ENCODE data around the gene PDE11A.
A peak's percentile ranks its signal among the peaks of the same experiment; 100 is the strongest.

The PDE11A gene

GRCh38 chr2:177617849-177618248 lies 454.7 kb downstream of the PDE11A start:
- DNase-seq = no peak

GRCh38 chr2:177616731-177617130 lies 455.8 kb downstream of the PDE11A start:
- DNase-seq = no peak

GRCh38 chr2:177616066-177616465 lies 456.5 kb downstream of the PDE11A start:
- DNase-seq = no peak

DNA sequence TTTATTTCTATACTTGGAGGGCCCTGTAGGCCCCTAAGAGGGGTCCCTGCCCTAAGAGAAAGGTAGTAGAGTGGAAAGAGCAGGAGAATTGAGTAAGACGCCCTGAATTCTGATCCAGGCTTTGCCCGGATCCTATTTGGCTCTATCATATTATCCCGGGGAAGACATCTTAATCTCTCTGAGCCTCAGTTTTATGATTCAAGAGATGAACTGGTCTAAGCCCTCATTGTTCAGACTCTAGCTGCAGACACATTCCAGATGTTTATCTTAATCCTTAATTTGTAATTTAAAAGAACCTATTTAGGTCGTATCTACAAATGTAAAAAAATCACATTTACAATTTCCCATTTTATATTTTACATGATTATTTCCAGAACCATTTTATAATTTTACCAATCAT lies 459.9 kb downstream of the PDE11A start:
- no peak for DNase-seq

- no peak for DNase-seq
Observed at GRCh38 chr2:177611310-177611886, 461.2 kb downstream of the PDE11A start.

- DNase-seq = no peak
Observed at GRCh38 chr2:177610813-177611212, 461.8 kb downstream of the PDE11A start.

GRCh38 chr2:177606636-177607035 lies 465.9 kb downstream of the PDE11A start:
- no peak for DNase-seq

DNA sequence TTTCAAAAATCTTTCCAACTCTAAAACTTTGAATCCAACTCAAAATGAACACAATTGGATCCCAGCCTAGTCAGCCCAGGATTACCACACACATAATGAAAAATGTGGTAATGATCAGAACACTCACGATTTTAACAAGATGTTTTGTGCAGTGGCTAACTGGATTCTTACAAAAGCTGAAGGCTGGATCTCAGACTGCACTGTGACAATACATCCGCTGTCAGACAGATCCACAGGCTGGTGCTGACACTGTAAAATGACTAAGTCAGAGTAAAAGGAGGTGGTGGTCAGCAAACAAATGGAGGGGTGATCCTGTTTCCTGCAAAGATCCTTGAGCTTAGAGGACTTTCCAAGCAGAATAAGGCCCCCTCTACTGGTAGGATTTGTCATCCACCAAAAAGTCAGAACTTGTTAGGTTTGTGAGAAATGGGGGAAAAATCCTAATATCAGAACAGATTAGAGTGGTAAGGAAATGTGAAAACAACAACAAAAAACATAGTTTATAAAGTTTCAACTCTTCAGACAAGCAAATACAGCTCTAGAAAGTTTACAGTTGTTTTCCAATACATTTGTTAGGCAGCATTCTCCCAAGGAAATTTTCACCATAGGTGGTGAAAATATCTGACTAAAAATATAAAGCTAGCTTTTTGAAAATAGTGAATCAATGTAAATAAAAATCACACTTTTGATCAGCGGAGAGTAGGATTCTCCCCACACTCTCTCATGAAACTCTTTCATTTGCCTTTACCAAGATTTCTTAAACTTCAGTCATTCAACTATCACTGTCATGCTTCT lies 468.1 kb downstream of the PDE11A start:
- DNase-seq = peak; percentile 28

DNA sequence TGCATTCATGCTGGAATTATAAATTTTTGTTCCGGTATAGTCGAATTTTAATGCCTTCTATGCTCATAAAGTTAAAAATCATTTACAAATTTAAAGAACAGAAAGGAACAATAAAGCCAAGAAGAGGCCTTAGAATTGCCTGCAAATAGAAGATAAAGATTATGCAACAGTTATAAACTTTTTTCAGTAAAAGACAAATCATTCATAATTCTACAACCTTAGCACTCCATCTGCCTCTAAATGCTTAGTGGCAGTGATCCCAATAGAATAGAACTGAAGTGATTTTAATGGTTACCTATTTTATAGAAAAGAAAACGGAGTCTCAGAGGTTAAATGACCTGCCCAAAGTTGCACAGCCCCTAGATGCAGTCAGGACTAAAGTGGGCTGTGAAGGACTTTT lies 468.8 kb downstream of the PDE11A start:
- no peak for DNase-seq

DNA sequence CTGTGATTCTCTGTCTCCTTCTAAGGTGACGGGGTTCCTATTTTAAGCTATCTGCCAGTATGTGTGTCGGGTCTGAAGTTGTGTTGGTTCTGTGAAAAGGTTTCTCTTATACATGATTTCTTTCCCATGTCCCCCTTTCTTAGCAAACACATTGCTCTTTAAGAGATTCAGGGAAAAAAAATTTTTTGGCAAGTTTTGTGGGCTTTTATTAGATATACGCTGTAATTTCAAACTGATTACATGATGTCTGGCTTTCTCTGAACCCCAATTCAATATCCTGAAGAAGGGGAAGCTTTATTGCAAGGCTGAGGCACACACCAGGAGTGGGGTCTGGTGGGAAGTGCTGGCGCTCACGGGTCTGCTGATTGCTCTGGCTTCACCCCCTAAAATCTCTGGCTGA lies 469.4 kb downstream of the PDE11A start:
- DNase-seq = no peak

DNA sequence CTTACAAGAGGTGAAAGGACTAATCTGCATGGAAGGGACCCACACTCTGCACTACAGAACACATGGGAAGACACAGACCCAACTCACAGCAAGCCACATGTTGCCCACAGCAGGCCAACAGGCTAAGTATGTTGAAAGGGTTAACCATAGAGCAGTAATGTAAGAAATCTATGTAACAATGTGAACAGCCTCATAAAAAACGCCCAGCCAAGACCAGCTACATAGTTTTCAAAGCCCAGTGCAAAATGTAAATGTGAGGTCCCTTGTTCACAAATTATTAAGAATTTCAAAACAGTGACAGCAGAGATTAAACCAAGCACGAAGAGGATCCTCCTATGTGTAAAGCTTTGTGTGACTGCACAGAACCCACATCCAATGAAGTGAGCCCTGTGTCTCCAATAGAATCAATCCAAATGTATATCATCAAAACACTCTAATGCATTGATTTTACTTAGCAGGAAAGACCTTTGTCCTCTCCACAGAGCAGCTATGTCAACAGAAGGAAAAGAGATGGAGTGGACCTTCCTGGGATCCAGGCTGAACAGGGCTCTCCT lies 469.9 kb downstream of the PDE11A start:
- DNase-seq = no peak

- no peak for DNase-seq
Observed at GRCh38 chr2:177600917-177601316, 471.7 kb downstream of the PDE11A start.

DNA sequence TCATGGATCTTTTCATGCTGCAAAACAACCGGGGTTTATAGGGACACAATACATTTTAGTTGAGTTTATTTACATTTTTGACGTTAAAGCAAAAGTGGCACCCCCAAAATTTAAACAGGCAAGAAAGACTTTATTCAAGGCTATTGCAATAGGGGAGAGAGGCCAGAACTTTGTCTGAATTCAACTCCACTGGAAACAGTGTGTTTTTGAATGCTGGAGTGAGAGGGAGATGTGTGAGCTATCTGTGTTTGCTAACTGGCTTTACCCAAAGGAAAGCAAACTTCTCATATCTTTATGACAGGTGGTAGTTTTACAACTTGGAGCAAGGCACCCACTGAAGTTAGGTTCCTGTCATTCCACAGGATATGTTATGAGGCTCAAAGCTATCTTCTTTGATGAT lies 472.6 kb downstream of the PDE11A start:
- DNase-seq = no peak

- no peak for DNase-seq
Observed at GRCh38 chr2:177599139-177599688, 473.4 kb downstream of the PDE11A start.

GRCh38 chr2:177598326-177599138 lies 474.0 kb downstream of the PDE11A start:
- no peak for DNase-seq

DNA sequence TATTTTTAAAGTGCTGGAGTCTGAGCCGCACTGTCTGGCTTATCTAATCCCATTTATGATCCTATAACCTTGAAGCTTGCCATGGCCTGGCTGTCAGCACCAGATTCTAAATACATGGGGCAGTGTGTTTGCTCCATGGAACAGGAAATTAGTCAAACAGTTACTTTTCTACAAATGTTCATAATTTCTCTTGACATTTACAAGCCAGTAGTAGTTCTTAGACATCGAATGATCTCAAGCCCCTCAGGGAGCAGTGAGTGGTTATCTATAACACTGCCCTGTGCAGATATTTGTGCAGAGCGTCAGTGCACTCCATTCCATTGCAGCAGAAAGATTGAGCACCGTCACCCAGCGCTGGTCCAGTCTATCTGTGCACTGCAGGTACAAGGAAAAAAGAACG lies 474.8 kb downstream of the PDE11A start:
- DNase-seq = no peak

GRCh38 chr2:177596866-177597265 lies 475.7 kb downstream of the PDE11A start:
- DNase-seq = no peak

GRCh38 chr2:177595126-177595845 lies 477.3 kb downstream of the PDE11A start:
- no peak for DNase-seq

GRCh38 chr2:177593402-177593801 lies 479.2 kb downstream of the PDE11A start:
- DNase-seq = no peak

DNA sequence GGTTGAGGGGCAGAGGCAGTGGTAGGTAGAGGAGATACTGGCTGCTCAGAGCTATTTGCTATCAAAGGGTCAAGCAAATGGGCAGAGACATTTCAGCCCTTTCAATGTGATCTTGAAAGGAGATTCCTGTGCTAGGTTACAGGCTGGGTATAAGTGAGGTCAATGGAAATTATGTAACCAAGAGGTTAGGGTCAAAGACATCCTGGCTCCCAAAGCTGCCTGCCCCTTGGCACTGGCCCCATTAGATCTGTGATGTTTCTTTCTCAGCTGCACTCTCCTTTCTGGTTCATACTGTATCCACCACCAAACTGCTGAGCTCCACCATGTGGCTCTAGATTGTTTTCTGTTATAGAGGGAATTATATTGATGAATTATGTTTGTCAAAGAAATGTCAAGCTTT lies 479.6 kb downstream of the PDE11A start:
- DNase-seq = no peak

DNA sequence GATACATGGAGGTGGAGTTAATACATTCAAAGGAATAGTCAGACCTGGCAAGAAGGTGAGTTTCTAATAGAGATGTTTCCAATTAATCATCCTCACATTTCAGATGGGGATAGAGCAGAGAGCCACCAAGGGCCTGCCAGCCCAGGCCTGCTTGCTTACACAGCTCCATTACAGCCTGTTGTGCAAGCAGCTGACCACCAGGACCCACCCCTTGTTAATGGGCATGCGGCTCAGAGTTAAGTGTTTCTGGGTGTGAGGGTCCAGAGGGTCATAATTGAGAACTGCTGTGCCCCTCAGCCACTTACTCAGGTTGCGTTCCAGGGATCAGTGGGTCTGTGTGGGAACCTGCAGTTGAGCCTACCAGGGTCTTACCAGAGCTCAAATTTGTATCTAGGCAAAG lies 480.2 kb downstream of the PDE11A start:
- no peak for DNase-seq

DNA sequence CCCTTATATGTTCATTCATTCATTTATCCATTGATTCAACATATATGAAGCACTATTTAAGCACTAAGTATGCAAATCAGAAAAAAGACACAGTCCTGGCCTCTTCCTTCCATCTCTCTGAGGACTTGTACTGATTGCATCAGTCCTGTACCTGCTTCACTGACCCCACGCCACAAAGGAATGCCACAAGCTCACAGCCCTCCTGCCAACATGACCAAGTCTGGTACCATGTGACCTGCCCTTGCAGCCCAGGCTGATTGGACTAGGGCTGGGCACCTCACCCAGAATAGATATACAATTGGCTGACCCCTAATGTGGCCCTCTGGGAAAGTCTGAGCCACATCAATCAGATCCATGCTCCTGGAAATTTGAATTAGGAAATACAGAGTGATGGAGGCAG lies 483.4 kb downstream of the PDE11A start:
- no peak for DNase-seq

DNA sequence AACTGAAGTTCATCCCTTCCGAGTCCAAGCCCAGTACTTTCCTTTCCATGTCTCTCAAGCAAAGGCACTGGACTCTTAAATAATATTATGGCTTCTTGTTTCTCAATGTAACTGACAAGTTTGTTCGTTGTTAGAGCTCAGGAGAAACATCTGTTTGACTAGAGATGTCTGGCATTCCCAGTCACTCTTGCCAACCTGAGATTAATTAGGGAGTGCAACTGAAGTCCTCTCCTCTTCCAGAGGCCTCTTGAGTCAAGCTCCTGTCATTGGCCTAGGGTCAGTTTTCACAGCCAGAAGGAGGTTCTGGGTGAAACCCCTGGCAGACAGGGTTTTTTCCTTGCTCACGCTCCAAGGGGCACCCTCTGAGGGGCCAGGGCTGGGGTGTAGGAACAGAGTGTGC lies 483.9 kb downstream of the PDE11A start:
- no peak for DNase-seq

All from COR-L47 (cell line).